Measurements from ENCODE around the gene OR9K2.
"Not testable (repeated sequence)": the region's sequence is repeated elsewhere in the genome, so short reads cannot be mapped to it uniquely, and the experiment has no call there.

OR9K2 gene

GRCh38 chr12:55126106-55126505 is at the start of gene OR9K2:
Gene OR9K2, plus strand, starts transcription at chr12:55126406. Its CDS starts 3,429 bp downstream, at chr12:55129835.
- H3K4me1 ChIP-seq (ENCODE audit: insufficient read depth, low read length), result no peaks in the 10 kb centered on the region
- H3K9me3 ChIP-seq (ENCODE audit: control insufficient read depth, insufficient read depth, low read length), result no peaks in the 10 kb centered on the region
- no peaks in the 10 kb centered on the region for H3K36me3 ChIP-seq (ENCODE audit: insufficient read depth, low read length)
- no peak within 1 kb of the TSS for H3K9ac ChIP-seq (ENCODE audit: low read depth, low read length)

- Histone ChIP-seq H3K9ac (ENCODE audit: low read depth, low read length) (no peak overlapping the region), H3K4me1 (ENCODE audit: insufficient read depth, low read length) (no peaks in the 10 kb centered on the region), H3K9me3 (ENCODE audit: control insufficient read depth, insufficient read depth, low read length) (no peaks in the 10 kb centered on the region), H3K36me3 (ENCODE audit: insufficient read depth, low read length) (no peaks in the 10 kb centered on the region)
Observed at GRCh38 chr12:55092579-55092978, 33.6 kb upstream of the OR9K2 start.

DNA sequence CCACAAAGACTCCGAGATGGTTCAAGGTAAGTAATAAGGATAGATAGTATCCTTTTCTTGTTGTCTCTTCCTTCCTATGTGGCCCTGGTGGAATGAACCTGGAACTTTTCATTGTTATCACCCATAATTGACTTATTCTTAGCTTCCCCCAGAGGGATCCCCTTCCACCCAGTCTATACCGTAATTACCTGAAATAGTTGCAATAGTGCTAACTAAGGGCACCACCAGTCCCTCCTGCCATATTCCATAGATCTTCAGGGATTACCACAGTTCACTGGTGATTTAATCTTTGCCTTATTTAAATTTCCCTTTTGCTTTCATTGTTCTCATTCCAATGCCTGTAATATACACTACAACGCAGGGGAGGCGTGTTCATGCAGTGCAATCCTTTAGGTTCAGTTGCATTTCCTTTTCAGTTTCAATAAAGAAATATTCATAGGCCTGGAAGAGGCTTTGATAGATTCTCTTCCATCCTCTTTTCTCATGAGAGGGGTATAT is 13.8 kb upstream of the OR9K2 start:
- Histone ChIP-seq H3K36me3 (ENCODE audit: insufficient read depth, low read length) (no peaks in the 10 kb centered on the region), H3K9me3 (ENCODE audit: control insufficient read depth, insufficient read depth, low read length) (no peaks in the 10 kb centered on the region), H3K9ac (ENCODE audit: low read depth, low read length) (no peak overlapping the region), H3K4me1 (ENCODE audit: insufficient read depth, low read length) (no peaks in the 10 kb centered on the region)

GRCh38 chr12:55116152-55116551 is 10.1 kb upstream of the OR9K2 start:
- Histone ChIP-seq H3K9me3 (ENCODE audit: control insufficient read depth, insufficient read depth, low read length) (no peaks in the 10 kb centered on the region), H3K4me1 (ENCODE audit: insufficient read depth, low read length) (no peaks in the 10 kb centered on the region), H3K9ac (ENCODE audit: low read depth, low read length) (no peak overlapping the region), H3K36me3 (ENCODE audit: insufficient read depth, low read length) (no peaks in the 10 kb centered on the region)

GRCh38 chr12:55132816-55133215 is 6.6 kb downstream of the OR9K2 start:
- no peaks in the 10 kb centered on the region for H3K36me3 ChIP-seq (ENCODE audit: insufficient read depth, low read length)
- no peaks in the 10 kb centered on the region for H3K4me1 ChIP-seq (ENCODE audit: insufficient read depth, low read length)
- H3K9ac ChIP-seq (ENCODE audit: low read depth, low read length), result no peak overlapping the region
- H3K9me3 ChIP-seq (ENCODE audit: control insufficient read depth, insufficient read depth, low read length), result no peaks in the 10 kb centered on the region

DNA sequence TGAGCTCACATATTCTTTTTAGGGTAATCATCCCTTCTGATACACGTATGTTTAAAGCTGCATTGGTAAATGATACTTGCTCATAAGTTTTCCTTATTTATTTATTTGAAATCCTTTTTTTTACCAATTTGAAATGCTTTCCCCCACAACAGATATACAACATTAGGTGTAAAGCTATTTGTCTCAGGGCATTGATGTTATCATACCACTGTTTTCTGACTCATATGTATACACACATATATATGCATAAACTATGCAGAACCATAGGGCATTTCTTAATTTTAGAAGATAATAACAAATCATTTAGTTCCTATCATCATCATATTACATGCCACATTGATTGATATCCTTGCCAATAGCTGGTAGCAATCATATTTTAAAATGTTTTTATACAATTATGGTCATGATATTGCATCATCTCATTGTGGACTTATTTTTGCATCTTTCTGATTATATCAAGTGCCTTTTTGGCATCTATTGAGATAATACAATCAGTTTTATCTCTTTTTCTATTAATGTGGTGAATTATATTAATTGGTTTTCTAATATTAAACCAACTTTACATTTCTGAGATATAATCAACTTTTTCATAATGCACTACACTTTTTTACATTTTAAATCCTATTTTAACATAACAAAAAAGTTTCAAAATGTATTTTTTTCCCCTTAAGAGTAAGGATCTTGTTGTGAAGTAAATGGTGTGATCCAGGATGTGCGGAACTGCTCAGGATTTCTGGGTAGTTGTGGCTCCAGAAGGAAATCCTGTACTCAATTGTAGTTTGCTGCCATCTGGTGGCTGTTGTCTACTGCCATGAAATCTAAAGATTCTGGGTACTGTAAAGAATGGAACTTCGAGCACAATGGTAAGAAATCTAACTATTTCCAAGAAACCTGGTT is 16.7 kb downstream of the OR9K2 start:
- no peaks in the 10 kb centered on the region for H3K36me3 ChIP-seq (ENCODE audit: insufficient read depth, low read length)
- H3K4me1 ChIP-seq (ENCODE audit: insufficient read depth, low read length), result no peaks in the 10 kb centered on the region
- H3K9me3 ChIP-seq (ENCODE audit: control insufficient read depth, insufficient read depth, low read length), result no peaks in the 10 kb centered on the region
- no peak overlapping the region for H3K9ac ChIP-seq (ENCODE audit: low read depth, low read length)

DNA sequence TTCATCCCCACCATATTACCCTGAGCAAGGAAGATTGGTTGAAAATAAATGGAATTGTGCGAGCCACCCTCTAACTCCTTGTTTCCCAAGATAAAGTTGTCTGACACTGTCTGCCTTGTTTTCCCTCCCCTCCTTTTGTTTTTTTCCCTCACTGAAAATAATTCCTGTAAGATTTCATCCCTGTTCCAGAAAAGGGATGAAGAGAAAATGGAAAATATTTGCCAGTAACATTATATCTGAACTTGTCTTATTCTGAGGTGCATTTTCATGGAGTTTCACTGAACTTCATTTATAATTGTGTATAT is 17.3 kb downstream of the OR9K2 start:
- H3K9me3 ChIP-seq (ENCODE audit: control insufficient read depth, insufficient read depth, low read length), result no peaks in the 10 kb centered on the region; the same call in 1 of the 2 replicates
- no peak overlapping the region for H3K9ac ChIP-seq (ENCODE audit: low read depth, low read length)
- no peaks in the 10 kb centered on the region for H3K4me1 ChIP-seq (ENCODE audit: insufficient read depth, low read length)
- no peaks in the 10 kb centered on the region for H3K36me3 ChIP-seq (ENCODE audit: insufficient read depth, low read length)

- H3K4me1 ChIP-seq (ENCODE audit: insufficient read depth, low read length); H3K9ac ChIP-seq (ENCODE audit: low read depth, low read length); H3K9me3 ChIP-seq (ENCODE audit: control insufficient read depth, insufficient read depth, low read length); H3K36me3 ChIP-seq (ENCODE audit: insufficient read depth, low read length): not testable (repeated sequence)
Observed at GRCh38 chr12:55167010-55167640, 40.9 kb downstream of the OR9K2 start.

DNA sequence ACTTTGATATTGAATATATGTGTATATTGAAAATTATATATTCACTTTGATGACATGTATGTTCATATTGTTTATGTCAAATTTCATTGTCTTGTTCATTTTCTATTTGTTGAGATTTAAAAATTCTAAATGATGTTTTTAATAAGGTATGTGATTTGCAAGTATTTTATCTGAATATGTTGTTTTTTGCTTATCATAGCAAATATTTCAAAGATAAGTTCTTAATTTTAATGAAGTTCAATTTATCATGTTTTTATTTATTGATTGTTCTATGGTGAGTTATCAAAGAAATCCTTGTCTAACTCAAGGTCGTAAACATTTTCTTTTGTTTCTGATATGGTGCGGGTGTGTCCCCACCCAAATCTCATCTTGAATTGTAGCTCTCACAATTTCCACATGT is 45.2 kb downstream of the OR9K2 start:
- Histone ChIP-seq H3K9ac (ENCODE audit: low read depth, low read length) (no peak overlapping the region), H3K9me3 (ENCODE audit: control insufficient read depth, insufficient read depth, low read length) (0 out of 2 replicates have a peak, but pooled peaks cover 5% of the 10 kb centered on the region), H3K4me1 (ENCODE audit: insufficient read depth, low read length) (no peaks in the 10 kb centered on the region), H3K36me3 (ENCODE audit: insufficient read depth, low read length) (no peaks in the 10 kb centered on the region)

GRCh38 chr12:55171846-55172245 is 45.6 kb downstream of the OR9K2 start:
- H3K4me1 ChIP-seq (ENCODE audit: insufficient read depth, low read length); H3K9ac ChIP-seq (ENCODE audit: low read depth, low read length); H3K36me3 ChIP-seq (ENCODE audit: insufficient read depth, low read length); H3K9me3 ChIP-seq (ENCODE audit: control insufficient read depth, insufficient read depth, low read length): not testable (repeated sequence)

DNA sequence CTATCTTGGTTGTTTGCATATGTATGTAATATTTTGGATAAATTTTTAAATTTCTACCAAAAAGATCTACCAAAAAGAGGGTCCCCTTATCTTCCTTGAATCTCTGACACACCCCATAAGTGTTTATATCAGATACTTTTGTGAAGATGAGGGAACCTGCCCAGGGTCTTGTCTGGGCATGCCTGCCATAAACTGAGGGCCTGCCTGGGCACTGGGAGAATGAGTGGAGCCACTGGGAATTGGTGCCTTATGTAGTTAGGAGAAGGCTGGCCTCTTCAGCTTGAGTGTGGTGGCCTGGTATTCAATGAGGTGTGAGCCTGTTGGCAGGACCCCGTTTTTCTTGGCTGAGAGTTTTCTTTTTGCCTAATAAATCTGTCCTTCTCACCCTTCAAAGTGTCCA is 46.5 kb downstream of the OR9K2 start:
- Histone ChIP-seq H3K9me3 (ENCODE audit: control insufficient read depth, insufficient read depth, low read length) (0 out of 2 replicates have a peak, but pooled peaks cover 5% of the 10 kb centered on the region), H3K4me1 (ENCODE audit: insufficient read depth, low read length) (no peaks in the 10 kb centered on the region), H3K9ac (ENCODE audit: low read depth, low read length) (no peak overlapping the region), H3K36me3 (ENCODE audit: insufficient read depth, low read length) (no peaks in the 10 kb centered on the region)

DNA sequence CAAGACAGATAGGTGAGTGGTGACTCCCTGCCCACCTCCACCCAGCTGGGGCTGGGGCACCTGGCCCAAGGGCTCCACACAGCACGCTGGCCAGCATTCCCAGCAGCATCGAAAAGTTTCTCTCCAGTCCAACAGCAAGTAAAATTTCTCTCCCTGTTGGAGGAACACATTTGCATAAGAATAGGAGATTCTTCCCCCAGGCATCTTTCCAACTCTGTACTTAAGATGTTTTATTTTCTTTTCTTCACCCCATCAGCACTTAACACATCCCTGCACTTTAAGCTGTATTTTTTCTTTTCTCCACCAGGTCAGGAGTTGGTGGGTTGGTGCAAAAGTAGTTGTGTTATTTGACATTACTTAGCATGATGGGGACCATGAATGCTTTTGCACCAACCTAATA is 47.2 kb downstream of the OR9K2 start:
- Histone ChIP-seq H3K36me3 (ENCODE audit: insufficient read depth, low read length) (no peaks in the 10 kb centered on the region), H3K9ac (ENCODE audit: low read depth, low read length) (no peak overlapping the region), H3K4me1 (ENCODE audit: insufficient read depth, low read length) (no peaks in the 10 kb centered on the region), H3K9me3 (ENCODE audit: control insufficient read depth, insufficient read depth, low read length) (0 out of 2 replicates have a peak, but pooled peaks cover 5% of the 10 kb centered on the region)
